Ishikawa (cell line): Measurements from ENCODE around the gene ADIPOQ.

Experiments used
- EP300 ChIP-seq: IDR thresholded peaks from 2 replicates; pipeline ENCODE4 v1.6.1; 2012; ENCODE audit warnings: borderline replicate concordance
- RAD21 ChIP-seq: IDR thresholded peaks from 2 replicates; pipeline ENCODE4 v1.6.1; 2012; ENCODE audit warnings: low read depth
- TEAD4 ChIP-seq: IDR thresholded peaks from 2 replicates; pipeline ENCODE4 v1.6.1; 2012
- YY1 ChIP-seq: IDR thresholded peaks from 2 replicates; pipeline ENCODE4 v1.6.1; 2012; ENCODE audit warnings: low read depth
- TF ChIP-seq, protein P1 (sequence below): IDR thresholded peaks from 2 replicates; pipeline ENCODE4 v1.6.1; 2012
- TF ChIP-seq, protein P2 (sequence below): IDR thresholded peaks from 2 replicates; pipeline ENCODE4 v1.6.1; 2012; ENCODE audit warnings: low read depth, mild to moderate bottlenecking
- TF ChIP-seq, protein P3 (sequence below): IDR thresholded peaks from 2 replicates; pipeline ENCODE4 v1.6.1; 2012

DNA sequence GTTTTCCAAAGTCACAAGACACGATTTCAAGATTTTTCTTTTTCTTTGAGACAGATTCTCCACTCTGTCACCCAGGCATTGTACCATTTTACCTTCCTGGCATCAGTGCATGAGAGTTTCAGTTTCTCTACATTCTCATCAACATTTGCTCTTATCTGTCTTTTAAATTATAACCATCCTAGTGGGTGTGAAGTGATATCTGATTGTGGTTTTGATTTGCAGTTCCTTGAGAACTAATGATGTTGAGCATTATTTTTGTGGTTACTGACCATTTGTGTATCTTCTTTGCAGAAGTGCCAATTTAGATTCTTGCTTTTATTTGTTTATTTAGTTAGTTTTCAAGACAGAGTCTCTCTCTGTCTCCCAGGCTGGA, 41.2 kb downstream of the ADIPOQ start:
- TF ChIP-seq YY1 = no peak
- TF ChIP-seq, protein P1, sequence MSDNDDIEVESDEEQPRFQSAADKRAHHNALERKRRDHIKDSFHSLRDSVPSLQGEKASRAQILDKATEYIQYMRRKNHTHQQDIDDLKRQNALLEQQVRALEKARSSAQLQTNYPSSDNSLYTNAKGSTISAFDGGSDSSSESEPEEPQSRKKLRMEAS = no peak
- no peak for TF ChIP-seq TEAD4
- TF ChIP-seq, protein P2, sequence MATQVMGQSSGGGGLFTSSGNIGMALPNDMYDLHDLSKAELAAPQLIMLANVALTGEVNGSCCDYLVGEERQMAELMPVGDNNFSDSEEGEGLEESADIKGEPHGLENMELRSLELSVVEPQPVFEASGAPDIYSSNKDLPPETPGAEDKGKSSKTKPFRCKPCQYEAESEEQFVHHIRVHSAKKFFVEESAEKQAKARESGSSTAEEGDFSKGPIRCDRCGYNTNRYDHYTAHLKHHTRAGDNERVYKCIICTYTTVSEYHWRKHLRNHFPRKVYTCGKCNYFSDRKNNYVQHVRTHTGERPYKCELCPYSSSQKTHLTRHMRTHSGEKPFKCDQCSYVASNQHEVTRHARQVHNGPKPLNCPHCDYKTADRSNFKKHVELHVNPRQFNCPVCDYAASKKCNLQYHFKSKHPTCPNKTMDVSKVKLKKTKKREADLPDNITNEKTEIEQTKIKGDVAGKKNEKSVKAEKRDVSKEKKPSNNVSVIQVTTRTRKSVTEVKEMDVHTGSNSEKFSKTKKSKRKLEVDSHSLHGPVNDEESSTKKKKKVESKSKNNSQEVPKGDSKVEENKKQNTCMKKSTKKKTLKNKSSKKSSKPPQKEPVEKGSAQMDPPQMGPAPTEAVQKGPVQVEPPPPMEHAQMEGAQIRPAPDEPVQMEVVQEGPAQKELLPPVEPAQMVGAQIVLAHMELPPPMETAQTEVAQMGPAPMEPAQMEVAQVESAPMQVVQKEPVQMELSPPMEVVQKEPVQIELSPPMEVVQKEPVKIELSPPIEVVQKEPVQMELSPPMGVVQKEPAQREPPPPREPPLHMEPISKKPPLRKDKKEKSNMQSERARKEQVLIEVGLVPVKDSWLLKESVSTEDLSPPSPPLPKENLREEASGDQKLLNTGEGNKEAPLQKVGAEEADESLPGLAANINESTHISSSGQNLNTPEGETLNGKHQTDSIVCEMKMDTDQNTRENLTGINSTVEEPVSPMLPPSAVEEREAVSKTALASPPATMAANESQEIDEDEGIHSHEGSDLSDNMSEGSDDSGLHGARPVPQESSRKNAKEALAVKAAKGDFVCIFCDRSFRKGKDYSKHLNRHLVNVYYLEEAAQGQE = no peak
- TF ChIP-seq, protein P3, sequence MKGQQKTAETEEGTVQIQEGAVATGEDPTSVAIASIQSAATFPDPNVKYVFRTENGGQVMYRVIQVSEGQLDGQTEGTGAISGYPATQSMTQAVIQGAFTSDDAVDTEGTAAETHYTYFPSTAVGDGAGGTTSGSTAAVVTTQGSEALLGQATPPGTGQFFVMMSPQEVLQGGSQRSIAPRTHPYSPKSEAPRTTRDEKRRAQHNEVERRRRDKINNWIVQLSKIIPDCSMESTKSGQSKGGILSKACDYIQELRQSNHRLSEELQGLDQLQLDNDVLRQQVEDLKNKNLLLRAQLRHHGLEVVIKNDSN = no peak
- no peak for TF ChIP-seq RAD21
- no peak for TF ChIP-seq EP300
